HFF-Myc (cell line): ENCODE measurements around the gene EFNA4.
"Not testable (repeated sequence)": the region's sequence is repeated elsewhere in the genome, so short reads cannot be mapped to it uniquely, and the experiment has no call there.

Experiments used
- DNase-seq: peaks from one replicate; pipeline ENCODE4 v3.0.0-alpha.2; 2011; ENCODE audit warnings: low read depth; ENCODE audit errors: extremely low read depth
- H3K4me3 ChIP-seq: replicated peaks from 2 replicates; pipeline ENCODE4 v1.5.1; 2011; ENCODE audit warnings: low read depth, mild to moderate bottlenecking, control low read depth, low read length
- TF ChIP-seq, protein P1 (sequence below): IDR thresholded peaks from 2 replicates; pipeline ENCODE4 v1.5.1; 2012; ENCODE audit warnings: mild to moderate bottlenecking, low read depth, low read length, control low read depth; ENCODE audit errors: missing control alignments

Gene EFNA4

DNA sequence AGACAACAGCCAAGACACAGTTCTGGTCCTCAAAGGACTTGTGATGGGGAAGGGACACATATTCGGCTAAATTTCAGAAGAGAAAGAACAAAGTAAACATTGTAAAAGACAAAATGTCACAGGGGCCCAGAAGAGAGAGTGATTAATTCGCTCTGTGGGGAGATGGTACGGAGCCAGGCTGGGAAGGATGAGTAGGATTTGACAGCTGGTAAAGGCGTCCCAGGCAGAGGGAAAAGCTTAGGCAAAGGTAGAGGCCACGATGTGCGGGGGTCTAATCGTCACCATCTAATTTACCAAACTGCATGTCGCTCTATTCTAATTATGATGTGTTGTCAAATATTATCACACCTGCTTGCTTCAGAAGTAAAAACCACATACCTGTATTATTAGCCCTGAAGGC is 46.8 kb downstream of the EFNA4 start:
- TF ChIP-seq, protein P1, sequence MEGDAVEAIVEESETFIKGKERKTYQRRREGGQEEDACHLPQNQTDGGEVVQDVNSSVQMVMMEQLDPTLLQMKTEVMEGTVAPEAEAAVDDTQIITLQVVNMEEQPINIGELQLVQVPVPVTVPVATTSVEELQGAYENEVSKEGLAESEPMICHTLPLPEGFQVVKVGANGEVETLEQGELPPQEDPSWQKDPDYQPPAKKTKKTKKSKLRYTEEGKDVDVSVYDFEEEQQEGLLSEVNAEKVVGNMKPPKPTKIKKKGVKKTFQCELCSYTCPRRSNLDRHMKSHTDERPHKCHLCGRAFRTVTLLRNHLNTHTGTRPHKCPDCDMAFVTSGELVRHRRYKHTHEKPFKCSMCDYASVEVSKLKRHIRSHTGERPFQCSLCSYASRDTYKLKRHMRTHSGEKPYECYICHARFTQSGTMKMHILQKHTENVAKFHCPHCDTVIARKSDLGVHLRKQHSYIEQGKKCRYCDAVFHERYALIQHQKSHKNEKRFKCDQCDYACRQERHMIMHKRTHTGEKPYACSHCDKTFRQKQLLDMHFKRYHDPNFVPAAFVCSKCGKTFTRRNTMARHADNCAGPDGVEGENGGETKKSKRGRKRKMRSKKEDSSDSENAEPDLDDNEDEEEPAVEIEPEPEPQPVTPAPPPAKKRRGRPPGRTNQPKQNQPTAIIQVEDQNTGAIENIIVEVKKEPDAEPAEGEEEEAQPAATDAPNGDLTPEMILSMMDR, result no peak
- DNase-seq, result no peak
- H3K4me3 ChIP-seq, result no peak overlapping the region

DNA sequence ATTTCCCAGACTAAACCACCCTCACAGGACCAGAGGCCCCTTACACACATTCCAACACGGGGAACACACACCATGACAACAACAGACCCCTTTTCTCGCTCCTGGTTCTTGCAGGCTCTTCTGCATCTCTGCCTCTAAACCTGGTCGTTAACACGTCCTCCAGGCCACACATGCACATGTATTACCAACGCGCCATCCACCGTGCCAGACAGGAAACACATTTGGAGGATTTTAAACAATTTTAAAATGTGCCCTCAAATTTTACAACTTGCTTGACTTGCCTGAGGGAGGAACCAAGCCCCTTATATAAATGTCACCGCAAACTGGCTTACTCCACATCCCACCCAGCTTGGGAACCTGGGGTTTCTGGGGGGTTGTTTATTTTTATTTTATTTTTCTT is 47.3 kb downstream of the EFNA4 start:
- no peak for DNase-seq
- TF ChIP-seq, protein P1, result no peak
- H3K4me3 ChIP-seq, result no peak overlapping the region

DNA sequence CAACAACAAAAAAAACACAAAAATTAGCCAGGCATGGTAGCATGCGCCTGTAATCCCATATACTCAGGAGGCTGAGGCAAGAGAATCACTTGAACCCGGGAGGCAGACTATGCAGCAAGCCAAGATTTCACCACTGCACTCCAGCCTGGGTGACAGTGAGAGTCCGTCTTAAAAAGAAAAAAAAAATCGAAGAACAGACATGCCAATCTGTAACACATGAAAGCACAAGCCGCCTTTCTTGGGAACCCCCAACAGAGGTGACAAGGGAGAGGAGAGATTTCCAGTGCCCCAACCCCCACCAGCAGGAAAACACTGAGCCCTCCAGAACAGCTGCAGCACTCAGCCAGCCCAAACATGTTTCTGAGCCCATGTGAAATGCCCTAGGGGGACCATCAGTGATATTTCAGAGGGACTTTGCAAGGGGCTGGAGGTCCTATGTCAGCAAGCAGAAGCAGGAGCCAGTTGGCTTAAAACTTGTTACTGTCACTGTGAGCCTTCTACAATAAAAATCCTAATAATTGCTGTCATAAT is 50.0 kb downstream of the EFNA4 start:
- H3K4me3 ChIP-seq, result no peak overlapping the region
- TF ChIP-seq, protein P1, result no peak
- DNase-seq, result no peak

DNA sequence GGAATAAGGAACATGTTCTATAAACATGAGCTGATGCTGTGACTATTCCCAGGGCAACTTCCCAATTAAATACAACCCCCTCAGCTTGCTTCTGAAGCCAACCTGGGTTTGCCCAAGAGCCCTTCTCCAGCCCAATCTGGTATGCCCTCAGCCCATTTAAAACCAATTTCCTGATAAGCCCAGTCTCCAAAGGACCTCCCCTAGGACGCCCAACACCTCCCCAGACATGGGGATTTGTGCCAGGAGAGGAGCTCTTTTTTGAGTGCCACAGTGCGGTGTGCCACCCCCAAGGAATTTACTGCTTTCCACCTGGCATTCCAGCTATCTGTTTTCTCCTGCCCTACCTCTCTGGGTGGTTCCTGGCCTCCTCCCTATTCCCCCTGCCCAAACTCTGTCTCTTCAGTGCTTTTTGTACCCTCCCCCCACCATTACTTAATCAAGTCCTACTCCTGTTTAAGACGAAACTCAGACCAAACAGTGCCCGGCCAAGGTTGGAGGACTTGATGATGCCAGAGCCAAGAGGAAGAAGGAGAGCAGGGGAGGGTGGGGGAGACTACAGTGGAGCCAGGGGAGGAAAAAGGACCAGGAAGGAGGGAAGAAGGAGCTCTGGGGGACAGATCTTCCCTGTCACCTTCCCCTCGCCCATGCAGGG is 52.7 kb downstream of the EFNA4 start:
- TF ChIP-seq, protein P1, result no peak
- no peak for DNase-seq
- no peak overlapping the region for H3K4me3 ChIP-seq

DNA sequence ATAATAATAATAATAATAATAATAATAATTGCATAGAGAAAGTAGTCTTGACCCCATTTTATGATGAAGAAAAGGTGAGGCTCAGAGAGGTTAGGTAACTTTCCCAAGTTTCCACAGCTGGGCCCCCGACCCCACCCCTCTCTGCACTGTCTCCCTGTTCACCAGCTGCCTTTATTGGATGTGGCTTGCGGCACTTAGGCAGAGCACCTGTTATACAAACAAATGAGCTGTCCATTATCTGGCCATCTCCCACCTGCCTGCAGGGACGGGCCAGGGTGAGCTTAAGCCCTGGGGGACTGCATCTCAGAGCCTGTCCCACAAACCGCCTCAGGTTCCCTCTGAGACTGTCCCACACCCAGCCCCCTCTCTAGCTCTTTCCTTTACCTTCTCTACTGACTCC is 54.1 kb downstream of the EFNA4 start:
- DNase-seq, result no peak
- no peak overlapping the region for H3K4me3 ChIP-seq
- TF ChIP-seq, protein P1, result no peak

DNA sequence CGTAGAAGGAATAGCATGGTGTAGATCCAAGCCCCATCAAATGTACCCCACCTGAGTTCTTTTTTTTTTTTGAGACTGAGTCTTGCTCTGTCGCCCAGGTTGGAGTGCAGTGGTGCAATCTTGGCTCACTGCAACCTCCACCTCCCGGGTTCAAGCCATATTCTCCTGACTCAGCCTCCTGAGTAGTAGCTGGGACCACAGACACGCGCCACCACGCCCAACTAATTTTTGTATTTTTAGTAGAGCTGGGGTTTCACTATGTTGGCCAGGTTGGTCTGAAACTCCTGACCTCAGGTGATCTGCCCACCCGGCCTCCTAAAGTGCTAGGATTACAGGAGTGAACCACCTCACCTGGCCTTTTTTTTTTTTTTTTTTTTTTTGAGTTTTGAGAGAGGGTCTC is 54.5 kb downstream of the EFNA4 start:
- not testable (repeated sequence) for H3K4me3 ChIP-seq, DNase-seq
